SH-SY5Y (cell line): ENCODE results near the gene METTL22.

Experiments
- GATA2 ChIP-seq: IDR thresholded peaks from 2 replicates; pipeline ENCODE4 v1.6.1; 2011; ENCODE audit warnings: mild to moderate bottlenecking, low read depth, low read length
- GATA3 ChIP-seq: IDR thresholded peaks from 2 replicates; pipeline ENCODE4 v1.6.1; 2011; ENCODE audit warnings: low read depth, mild to moderate bottlenecking, low read length, moderate library complexity

- TF ChIP-seq GATA2 (no peak), GATA3 (no peak)
Observed at GRCh38 chr16:8611886-8612600, 9.5 kb upstream of the METTL22 start.
